ENCODE results near the gene CHCHD10.

CHCHD10 gene

DNA sequence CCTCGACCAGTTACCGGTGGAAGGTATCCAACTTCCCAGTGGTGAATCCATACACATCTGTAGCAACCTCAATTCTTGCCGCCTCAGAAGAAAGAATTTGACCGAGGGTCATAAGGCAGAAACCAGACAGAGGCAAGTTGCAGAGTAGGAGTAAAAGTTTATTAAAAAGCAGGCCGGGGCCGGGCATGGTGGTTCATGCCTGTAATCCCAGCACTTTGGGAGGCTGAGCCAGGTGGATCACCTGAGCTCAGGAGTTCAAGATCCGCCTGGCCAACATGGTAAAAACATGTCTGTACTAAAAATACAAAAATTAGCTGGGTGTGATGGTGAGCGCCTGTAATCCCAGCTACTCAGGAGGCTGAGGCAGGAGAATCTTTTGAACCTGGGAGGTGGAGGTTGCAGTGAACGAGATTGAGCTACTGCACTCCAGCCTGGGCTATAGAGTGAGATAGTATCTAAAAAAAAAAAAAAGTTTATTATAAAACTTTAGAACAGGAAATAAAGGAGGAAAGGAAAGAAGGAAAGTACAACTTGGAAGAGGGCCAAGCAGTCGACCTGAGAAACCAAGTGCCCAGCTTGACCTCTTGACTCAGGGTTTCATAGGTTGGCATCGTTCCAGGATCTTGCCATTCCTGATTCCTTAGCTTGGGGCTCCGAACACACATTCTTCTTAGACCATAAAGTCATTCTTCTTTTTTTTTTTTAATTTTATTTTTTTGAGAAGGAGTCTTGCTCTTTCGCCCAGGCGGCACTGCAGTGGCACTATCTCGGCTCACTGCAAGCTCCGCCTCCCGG is 49.2 kb downstream of the CHCHD10 start:
- no peak for TF ChIP-seq CTCF (conservative IDR thresholded peaks at IDR 0.05)
- H3K27ac ChIP-seq, result no peak overlapping the region

DNA sequence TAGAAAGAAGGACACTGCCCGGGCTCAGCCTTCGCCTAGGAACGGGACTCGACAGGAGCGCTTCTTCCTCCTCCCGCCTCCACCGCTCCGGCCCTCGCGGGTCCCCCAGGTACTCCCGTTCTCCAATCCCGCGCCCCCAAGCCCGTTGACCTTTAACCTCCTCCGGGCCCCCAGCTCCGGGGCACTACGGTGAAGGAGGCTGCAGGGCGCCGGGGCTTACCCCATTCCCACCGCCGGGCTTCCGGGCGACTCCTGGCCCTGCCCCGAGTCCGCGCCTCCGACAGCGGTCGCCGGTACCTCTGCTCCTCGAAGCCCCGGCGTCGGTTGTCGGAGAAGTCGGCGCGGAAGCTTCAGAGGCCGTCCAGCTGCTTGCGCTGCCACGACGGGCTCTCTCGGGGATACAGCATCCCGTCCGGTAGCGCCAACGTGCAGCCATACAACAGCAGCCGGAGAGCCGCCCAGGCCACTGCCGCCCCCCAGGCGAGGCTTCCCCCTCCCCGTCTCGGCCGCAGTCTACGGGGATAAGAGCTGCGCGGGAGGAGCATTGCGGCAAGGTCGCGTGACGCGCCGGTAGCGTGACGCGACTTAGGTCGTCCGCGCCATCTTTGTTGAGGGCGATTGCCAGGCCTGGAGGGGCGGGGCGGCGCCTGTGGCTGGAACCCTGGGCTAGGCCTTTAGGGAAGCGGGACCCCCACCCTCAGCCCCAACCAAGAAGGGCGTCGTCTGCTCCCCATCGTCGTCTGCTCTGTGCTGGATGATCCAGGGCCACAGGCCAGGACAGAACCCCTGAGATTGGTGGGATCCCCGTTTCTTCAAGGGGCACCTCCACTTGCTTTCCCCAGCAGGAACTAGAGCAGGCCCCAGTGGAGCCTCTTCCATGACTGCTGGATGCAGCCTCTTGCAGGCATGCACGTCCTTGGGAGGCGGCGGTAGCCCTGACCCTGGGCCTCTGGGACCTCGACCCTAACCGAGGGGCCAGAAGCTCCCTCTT is 50.7 kb downstream of the CHCHD10 start:
- H3K27ac ChIP-seq, result peak overlapping the region; percentile 77
- no peak for TF ChIP-seq CTCF (conservative IDR thresholded peaks at IDR 0.05)
